ENCODE results near the gene RNU1-4. TPM values are rescaled to one million over a fixed set of nuclear protein-coding genes. Genes with fewer than 3 reads are reported as not detected.
"Not testable (repeated sequence)": the region's sequence is repeated elsewhere in the genome, so short reads cannot be mapped to it uniquely, and the experiment has no call there.

RNU1-4 gene
- not detected for polyA plus RNA-seq (ENCODE audit: insufficient read length in 12 of 12)
- long read RNA-seq, donor 1: 0 reads
- long read RNA-seq, donor 2: 0 reads
- long read RNA-seq, donor 3: 0 reads
- long read RNA-seq, donor 4: 0 reads
- long read RNA-seq, donor 5: 0 reads
- long read RNA-seq, donor 6: 0 reads
- long read RNA-seq, donor 7: 0 reads
- long read RNA-seq, donor 8: 0 reads
- long read RNA-seq, donor 9: 0 reads
- long read RNA-seq, donor 10: 0 reads
- long read RNA-seq, donor 11: 0 reads

- DNase-seq: not testable (repeated sequence)
Observed at GRCh38 chr1:16740047-16740964, at the start of gene RNU1-4. Gene RNU1-4, plus strand, starts transcription at chr1:16740516.

- DNase-seq: not testable (repeated sequence)
Observed at GRCh38 chr1:16690971-16691682, 49.2 kb upstream of the RNU1-4 start.

GRCh38 chr1:16692283-16692682 lies 48.0 kb upstream of the RNU1-4 start:
- DNase-seq: not testable (repeated sequence)

GRCh38 chr1:16692717-16693448 lies 47.4 kb upstream of the RNU1-4 start:
- DNase-seq: not testable (repeated sequence)

- DNase-seq: not testable (repeated sequence)
Observed at GRCh38 chr1:16693449-16694307, 46.6 kb upstream of the RNU1-4 start.

- not testable (repeated sequence) for DNase-seq
Observed at GRCh38 chr1:16694308-16694702, 46.0 kb upstream of the RNU1-4 start.

GRCh38 chr1:16696507-16697150 lies 43.7 kb upstream of the RNU1-4 start:
- DNase-seq: not testable (repeated sequence)

GRCh38 chr1:16697152-16697551 lies 43.2 kb upstream of the RNU1-4 start:
- not testable (repeated sequence) for DNase-seq

- not testable (repeated sequence) for DNase-seq
Observed at GRCh38 chr1:16699440-16699839, 40.9 kb upstream of the RNU1-4 start.

GRCh38 chr1:16700138-16700895 lies 40.0 kb upstream of the RNU1-4 start:
- not testable (repeated sequence) for DNase-seq

GRCh38 chr1:16701189-16701588 lies 39.1 kb upstream of the RNU1-4 start:
- DNase-seq: not testable (repeated sequence)

- DNase-seq: not testable (repeated sequence)
Observed at GRCh38 chr1:16702280-16702679, 38.0 kb upstream of the RNU1-4 start.

- not testable (repeated sequence) for DNase-seq
Observed at GRCh38 chr1:16703141-16703540, 37.2 kb upstream of the RNU1-4 start.

- DNase-seq: not testable (repeated sequence)
Observed at GRCh38 chr1:16703602-16704001, 36.7 kb upstream of the RNU1-4 start.

GRCh38 chr1:16704076-16704475 lies 36.2 kb upstream of the RNU1-4 start:
- DNase-seq: not testable (repeated sequence)

- DNase-seq: not testable (repeated sequence)
Observed at GRCh38 chr1:16704502-16705100, 35.7 kb upstream of the RNU1-4 start.

GRCh38 chr1:16706302-16706701 lies 34.0 kb upstream of the RNU1-4 start:
- not testable (repeated sequence) for DNase-seq

Measured in muscle of arm (tissue), 14 donors.